NCI-H460 (cell line): ENCODE measurements around the gene CCZ1B. TPM values are rescaled to one million over a fixed set of nuclear protein-coding genes. Genes with fewer than 3 reads are reported as not detected.
"Not testable (repeated sequence)": the region's sequence is repeated elsewhere in the genome, so short reads cannot be mapped to it uniquely, and the experiment has no call there.

ENCODE experiments used
- DNase-seq: peaks from one replicate; pipeline ENCODE4 v3.0.0-alpha.2; 2016; ENCODE audit warnings: low read depth; ENCODE audit errors: extremely low read depth
- total RNA-seq: library from RNA; depleted of rRNA; stranded (reverse); fragments of >200 nt; shearing (Covaris generic); gene quantifications from 2 replicates; pipeline ENCODE4 v1.2.3, GENCODE V29; 2014

Gene CCZ1B
- total RNA-seq, 1 experiment from 2014 or later: 50.4 TPM

DNA sequence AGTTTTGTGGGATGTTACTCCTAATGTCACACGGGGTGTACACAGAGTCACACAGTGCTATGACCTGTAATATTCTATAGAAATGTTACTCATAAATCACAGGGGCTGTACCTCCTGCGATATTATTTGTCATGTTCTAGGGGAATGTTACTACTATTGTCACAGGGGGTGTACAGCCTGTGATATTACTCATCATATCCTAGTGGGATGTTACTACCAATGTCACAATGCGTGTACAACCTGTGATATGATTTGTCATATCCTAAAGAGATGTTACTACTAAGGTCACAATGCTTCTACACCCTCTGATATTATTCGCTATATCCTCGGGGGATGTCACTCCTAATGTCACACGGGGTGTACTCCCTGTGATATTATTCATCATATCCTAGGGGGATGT lies 7.6 kb upstream of the CCZ1B start:
- DNase-seq: no peak

DNA sequence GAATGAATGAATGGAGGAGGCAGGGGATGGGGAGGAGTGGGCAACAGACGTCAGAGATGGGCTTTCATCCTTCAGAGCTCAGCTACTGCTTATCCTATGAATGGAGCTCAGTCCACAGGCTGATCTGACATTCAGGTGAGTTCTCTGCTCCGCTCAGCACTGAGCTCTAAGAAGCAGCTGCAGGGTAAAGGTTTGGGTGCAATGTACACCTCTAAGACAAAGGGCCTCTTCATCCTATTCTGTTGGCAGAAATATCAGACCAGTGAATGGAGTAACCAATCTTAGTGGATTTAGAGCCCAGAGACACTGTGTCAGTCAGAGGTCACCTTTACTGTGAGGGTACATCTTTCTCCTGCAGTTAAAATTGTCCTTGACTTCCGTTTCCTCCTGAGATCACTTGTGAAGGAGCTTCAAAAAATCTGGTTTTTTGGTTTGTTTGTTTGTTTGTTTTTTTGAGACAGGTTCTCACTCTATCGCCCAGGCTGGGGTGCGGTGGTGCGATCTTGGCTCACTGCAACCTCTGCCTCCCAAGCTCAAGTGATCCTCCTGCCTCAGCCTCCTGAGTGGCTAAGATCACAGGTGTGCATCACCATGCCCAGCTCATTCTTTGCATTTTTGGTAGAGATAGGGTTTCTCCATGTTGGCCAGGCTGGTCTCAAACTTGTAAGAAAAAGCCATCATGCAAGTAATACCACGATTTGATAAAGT lies 5.1 kb upstream of the CCZ1B start:
- no peak for DNase-seq

DNA sequence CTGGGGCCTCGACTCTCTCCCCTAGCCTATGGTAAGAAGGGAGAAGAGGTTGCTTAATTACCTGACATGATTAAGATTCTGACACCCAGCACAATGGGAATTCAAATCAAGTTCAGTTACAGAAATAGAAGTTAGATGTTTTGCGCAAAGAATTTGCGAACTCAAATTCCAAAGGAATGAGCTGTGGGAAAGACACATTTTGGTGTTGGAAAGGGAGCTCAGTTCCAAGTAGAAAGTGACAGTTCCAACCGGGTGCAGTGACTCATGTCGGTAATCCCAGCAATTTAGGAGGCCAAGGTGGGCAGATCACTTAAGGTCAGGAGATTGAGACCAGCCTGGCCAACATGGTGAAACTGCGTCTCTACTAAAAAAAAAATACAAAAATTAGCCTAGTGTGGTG lies 4.0 kb upstream of the CCZ1B start:
- not testable (repeated sequence) for DNase-seq

DNA sequence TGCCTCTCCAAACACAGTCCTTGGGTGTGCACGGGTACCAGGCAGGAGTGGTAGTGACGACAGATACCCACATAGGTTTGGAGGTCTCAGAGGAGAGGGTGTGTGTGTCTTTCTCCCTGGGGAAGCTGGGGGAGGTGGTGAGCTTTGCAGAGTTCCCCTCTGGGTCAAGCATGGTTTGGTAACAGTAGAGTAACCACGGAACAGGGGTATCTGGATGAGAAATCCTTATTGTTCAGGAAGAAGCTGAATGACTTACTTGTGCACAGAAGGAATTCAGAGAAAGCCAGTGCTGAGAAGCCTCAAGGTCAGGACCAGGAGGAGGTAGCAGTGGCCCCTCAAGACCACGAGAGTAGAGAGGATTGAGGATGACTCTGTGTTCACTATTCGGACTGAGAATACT lies 3.5 kb upstream of the CCZ1B start:
- DNase-seq: not testable (repeated sequence)

DNA sequence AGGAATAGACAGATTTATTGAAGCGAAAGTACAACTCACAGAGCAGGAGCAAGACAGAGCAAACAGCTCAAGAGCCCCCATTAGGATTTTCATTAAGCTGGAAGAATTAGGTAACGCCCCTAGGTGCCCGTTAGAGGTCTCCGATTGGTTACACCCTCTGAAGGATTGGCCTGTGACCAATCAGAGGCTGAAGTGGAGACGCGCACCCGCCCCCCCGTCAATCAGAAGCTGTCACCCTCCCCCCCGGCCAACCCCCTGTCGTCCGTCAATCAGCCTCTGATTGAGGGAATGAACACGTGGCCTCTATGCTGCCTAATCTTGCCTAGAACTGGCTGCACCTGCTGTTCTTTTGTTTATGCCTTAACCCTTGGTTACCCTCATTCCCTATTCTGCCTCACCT lies 1.1 kb upstream of the CCZ1B start:
- DNase-seq: not testable (repeated sequence)

DNA sequence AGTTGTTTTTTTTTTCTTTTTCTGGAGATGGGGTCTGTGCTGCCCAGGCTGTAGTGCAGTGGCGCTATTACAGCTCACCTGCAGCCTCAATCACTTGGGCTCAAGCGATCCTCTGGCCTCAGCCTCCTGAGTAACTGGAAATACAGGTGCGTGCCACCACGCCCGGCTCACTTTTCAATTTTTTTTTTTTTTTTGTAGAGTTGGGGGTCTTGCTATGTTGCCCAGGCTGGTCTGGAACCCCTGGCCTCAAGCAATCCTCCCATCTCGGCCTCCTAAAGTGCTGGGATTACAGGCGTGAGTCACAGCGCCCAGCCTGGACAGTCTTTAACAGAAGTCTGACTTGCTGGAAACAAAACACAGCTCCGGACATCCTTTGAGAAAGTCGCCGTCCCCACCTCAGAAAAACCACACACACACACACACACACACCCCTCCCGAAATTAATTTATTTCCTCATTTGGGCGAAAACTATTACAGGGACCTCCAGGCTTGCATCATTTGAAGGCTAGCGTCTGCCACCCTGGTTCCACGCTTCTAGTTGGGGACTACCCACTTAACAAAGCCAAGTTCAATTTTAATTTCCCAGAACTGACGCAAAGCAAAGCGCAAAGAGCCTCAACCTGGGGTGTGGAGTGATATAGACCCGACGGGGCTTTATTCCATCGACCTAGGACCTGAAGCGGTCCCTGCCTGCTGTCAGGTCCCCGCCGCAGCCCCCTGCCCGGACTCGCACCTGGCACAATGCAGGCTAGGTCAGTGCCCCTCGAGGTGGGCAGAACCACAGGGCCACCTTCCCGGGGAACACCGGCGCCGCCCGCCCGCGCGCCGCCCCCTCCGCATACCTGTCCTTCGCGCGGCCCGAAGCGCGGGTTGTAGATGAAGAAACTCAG lies 594 bp downstream of the CCZ1B start:
- not testable (repeated sequence) for DNase-seq

DNA sequence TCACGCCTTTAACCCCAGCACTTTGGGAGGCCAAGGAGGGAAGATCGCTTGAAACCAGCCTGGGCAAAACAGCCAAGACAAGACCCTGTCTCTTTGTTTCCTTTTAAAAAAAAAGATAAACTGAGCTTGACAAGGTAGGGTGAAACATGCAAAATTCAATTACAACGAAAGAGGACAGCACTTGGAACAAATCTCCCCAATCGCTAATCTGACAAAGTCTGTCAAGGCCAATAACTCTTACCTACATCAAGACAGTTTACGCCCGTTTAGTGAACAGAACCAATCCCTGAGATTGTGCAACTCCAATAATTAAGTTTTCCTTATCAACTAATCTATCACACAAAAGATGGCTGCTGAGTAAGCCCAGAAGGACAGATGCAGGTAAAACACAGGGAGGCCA lies 4.5 kb downstream of the CCZ1B start:
- DNase-seq: not testable (repeated sequence)

DNA sequence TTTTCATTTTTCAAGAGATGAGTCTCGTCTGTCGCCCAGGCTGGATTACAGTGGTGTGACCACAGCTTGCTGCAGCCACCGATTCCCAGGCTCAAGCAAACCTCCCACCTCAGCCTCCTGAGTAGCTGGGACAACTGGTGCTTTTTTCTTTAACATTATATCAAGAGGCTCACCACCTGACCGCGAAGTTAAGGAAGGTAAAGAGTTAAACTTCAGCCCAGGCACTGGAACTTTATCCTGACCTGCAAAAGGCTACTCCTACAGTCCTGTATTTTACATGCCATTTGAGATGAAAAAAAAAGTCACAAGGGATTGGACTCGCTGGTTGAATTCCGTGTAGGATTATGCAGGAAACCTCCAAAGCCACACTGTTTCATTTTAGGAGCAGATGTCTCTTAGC lies 10.6 kb downstream of the CCZ1B start:
- DNase-seq: not testable (repeated sequence)

DNA sequence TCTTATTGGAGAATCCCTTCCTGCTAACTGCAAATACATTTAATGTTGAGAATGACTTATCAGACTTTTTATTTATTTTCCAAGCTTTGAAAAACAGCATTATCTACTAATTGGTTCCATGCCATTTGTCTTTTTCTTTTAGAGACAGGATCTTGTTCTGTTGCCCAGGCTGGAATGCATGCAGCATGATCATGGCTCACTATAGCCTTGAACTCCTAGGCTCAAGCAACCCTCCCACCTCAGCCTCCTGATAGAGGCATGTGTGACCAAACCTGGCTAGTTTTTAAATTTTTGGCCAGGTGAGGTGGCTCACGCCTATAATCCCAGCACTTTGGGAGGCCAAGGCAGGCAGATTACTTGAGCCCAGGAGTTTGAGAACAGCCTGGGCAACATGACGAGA lies 13.1 kb downstream of the CCZ1B start:
- not testable (repeated sequence) for DNase-seq

DNA sequence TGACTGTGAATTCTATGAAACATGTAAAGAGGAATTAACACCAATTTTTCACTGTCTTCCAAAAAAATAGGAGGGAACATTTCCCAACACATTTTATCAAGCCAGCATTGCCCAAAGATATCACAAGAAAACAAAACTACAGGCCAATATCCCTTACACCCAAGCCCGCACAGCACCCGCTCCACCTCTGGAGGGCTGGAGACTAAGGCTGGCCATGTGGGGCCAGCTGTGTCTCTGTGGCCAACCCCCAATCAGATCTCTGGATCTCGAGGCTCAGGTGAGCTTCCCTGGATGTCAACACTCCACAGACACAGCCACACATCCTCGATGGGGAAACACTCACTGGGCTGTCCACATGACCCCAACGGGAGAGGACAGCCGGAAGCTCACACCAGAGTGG lies 18.1 kb downstream of the CCZ1B start:
- DNase-seq: not testable (repeated sequence)

DNA sequence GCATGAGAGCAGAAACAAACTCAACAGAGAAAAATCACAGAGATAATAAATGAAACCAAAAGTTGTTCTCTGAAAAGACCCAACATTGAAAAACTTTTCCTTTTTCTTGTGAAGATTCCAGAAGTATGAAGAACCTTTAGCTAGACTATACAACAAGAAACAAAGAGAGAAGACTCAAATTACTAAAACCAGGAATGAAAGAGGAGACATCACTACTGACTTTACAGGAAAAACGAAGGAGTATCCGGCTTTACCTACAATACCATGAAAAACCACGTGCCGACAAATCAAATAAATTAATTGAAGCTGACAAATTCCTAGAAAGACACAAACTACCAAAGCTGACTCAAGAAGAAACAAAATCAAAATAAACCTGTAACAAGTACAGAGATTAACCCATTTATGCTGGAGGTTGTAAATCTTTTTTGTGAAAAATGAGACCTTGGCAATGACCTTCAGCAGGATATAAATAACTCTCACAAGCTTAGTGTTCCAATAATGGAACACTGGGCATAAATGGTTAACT lies 18.6 kb downstream of the CCZ1B start:
- DNase-seq: not testable (repeated sequence)

DNA sequence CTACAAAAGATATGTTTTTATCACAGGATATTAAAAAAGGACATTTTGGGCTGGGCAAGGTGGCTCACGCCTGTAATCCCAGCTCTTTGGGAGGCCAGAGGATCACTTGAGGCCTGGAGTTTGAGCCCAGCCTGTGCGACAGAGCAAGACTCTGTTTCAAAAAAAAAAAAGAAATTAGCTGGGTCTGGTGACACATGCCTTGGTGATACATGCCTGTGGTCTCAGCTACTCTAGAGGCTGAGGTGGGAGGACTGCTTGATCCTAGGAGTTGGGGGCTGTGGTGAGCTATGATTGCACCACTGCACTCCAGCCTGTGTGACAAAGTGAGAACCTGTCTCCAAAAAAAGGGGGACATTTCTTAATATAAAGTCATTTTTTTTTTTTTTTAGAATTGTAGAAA lies 25.7 kb downstream of the CCZ1B start:
- not testable (repeated sequence) for DNase-seq

DNA sequence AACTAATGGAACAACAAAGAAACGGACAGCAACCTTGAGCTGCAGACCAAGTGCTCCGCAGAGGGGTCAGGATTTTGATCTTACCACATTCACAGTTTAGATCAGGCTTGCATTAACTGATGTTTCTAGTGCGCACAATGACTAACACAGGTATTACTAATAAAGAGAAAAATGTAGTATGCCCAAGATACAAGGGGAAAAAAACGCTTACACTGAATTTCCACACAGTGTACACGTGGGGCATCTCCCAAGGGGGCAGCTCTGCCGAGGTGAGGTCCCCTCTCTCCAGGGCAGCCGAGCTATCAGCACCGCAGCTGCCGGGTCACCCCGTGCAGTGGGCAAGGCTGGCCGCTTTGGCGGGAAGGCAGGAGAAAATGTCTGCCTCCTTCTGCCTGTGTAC lies 26.2 kb downstream of the CCZ1B start:
- not testable (repeated sequence) for DNase-seq

DNA sequence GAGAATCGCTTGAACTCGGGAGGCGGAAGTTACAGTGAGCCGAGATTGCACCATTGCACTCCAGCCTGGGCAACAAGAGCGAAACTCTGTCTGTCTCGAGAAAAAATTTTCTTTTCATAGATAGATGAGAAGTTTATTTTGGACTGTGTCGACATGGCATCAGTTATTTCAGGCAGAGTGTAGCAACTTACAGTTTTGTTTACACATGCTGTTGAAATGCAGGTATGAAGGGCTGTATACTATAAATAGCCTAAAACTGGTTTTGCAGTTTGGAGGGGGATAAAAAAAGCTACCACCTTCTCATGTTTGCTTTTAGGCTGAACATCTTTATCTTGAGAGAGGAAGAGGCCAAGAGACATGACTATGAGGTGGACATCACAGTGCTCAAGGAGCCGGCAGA lies 28.0 kb downstream of the CCZ1B start:
- not testable (repeated sequence) for DNase-seq

DNA sequence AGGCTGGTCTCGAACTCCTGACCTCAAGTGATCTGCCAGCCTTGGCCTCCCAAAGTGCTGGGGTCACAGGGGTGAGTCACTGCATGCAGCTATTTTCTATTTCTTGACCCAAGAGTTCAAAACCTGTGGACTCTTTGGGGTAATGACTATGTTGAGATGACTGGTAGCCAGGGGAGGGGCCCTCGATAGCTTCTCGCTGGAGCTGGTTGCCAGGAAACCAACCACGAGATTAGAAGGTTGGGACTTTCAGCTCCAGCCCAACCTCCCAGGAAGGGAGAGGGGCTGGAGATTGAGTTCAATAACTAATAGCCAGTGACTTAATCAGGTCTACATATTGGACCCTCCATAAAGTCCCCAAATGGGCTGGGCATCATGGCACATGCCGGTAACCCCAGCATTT lies 28.9 kb downstream of the CCZ1B start:
- DNase-seq: not testable (repeated sequence)

DNA sequence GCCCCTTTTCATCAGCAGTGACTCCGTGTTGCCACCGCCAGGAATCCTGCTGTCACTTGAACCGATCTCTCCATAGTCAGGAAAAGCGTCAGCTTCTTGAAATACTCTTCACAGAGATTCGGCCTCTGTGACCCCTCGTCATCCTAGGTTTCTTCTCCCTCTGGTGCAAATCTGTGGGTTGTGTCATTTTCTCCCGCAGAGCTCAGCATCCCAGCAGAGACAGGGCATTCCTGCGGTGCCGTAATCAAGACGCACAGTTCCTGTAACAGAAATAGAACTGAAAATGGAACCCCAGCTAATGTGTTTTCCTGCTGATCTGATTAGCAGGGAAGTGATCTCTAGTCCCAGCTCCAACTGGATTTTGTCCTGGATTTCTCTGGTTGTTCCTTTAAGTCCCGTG lies 31.8 kb downstream of the CCZ1B start:
- DNase-seq: not testable (repeated sequence)

DNA sequence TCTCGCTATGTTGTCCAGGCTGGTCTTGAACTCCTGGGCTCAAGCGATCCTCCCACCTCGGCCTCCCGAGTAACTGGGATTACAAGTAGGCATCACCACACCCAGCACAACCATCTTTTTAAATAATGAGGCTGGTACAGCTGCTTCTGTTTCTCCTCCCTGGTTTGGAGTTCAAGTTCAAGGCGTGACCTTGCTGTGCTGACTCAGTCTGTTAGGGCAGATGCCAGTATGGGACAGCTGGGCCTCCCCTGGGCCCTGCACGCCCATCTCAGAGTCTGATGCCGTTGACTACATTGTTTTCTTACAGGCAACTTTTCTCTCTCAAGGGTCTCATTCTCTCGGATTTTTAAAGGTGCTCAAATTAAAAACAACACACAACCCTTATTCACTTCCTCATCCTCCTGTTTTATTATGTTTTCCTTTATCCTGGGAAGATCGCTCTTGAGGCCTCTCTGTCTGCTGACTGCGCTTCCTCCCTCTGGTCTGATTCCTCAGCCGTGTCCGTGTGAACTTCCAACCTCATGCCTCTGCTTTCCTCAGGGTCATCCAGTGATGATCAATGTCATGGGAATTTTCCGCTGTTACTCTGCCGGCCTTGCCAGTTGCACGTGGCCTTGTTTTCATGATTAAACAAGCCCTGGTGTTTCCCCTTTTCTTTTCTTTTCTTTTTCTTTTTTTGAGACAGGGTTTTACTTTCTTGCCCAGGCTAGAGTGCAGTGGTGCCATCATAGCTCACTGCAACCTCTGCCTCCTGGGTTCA lies 33.8 kb downstream of the CCZ1B start:
- not testable (repeated sequence) for DNase-seq

DNA sequence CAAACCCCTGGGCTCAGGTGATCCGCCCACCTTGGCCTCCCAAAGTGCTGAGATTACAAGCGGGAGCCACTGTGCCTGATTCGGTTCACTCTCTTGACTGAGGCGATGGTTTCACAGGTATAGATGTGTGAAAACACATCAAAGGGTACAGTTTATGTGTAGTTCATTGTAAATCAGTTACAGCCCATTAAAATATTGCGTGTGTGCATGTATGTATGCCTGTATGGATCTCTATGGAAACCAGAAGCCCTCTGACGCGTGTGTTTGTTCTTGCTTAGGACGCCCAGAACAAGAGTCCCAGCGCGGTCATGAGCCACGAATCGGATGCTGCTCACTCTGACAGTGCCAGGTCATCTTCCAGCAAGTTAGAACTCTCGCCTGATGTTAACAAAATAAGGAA lies 36.7 kb downstream of the CCZ1B start:
- not testable (repeated sequence) for DNase-seq

DNA sequence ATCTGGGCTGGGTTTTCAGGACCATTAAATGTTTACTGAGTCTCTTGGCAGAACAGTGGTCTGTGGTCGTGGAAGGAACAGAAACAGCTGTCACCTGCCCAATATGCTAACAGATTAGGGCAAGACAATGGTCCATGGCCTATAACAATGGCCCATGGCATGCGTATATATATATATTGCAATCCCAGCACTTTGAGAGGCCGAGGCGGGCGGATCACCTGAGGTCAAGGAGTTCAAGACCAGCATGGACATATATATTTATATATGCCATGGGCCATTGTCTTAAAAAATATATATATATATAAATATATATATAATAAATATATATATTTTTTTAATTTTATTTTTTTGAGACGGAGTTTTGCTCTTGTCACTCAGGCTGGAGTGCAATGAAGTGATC lies 44.5 kb downstream of the CCZ1B start:
- DNase-seq: not testable (repeated sequence)

DNA sequence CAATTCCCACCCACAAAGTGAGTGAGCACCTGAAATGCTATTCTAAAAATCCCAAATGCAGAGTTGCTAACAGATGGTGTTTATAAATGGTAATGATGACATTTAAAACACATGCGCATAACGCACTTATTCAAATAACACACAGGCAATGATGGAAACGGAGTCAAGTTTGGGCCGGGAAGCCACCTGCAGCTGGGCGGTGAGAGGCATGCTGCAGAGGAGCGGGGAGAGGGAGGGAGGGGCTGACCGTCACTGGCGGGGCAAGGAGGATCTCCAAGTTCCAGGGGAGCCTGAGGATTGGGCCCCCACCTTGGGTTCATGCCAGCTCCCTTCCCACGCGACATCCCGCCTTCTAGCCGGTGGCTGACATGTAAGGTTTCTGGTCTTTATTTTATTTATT lies 64.9 kb downstream of the CCZ1B start:
- not testable (repeated sequence) for DNase-seq

DNA sequence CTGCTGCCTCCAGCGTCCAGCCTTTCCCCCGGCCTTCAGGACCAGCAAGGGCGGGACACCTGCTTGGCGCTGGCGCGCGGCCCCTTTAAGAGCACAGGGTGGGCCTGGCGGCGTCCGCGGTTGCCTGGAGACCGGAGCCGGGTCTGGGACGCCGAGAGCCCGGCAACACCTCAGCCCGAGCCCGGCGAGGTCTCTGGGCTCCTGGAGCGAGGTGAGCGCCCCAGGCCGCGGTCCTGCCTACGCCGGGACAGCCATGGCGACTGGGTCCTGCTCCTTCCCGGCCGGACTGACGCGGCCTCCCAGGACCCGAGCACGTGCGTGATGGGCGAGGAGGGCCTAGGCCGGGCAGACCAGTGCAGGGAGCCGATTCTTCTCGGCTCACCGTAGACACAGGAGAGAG lies 72.1 kb downstream of the CCZ1B start, which contains the start of gene RSPH10B2:
Gene RSPH10B2 (plus strand): TSS at position 140 of the 400 bp plus-strand sequence. CDS start 3,575 bp downstream, outside the sequence.
- DNase-seq: not testable (repeated sequence)
